Sigmoid colon (tissue), 7 donors: ENCODE results near the gene HTD2. TPM values are rescaled to one million over a fixed set of nuclear protein-coding genes. Genes with fewer than 3 reads are reported as not detected.

Experiments
- DNase-seq: peaks from one replicate; pipeline ENCODE4 v3.0.0-alpha.2; 2019
- H3K27ac ChIP-seq, 4 donors: fragments of 200-600 bp; sonication (generic); one replicate each; pipeline ENCODE4 v1.5.1; 2016 to 2019; ENCODE audit warnings: mild to moderate bottlenecking in 1 of 4
- H3K27me3 ChIP-seq, 3 donors: fragments of 200-600 bp; sonication (generic); one replicate each; pipeline ENCODE4 v1.5.1; 2019; ENCODE audit warnings: mild to moderate bottlenecking in 1 of 3
- H3K36me3 ChIP-seq, 4 donors: fragments of 200-600 bp; sonication (generic); one replicate each; pipeline ENCODE4 v1.5.1; 2016 to 2019
- H3K4me1 ChIP-seq, 4 donors: fragments of 200-600 bp; sonication (generic); one replicate each; pipeline ENCODE4 v1.5.1; 2017 to 2019
- H3K4me3 ChIP-seq, 4 donors: fragments of 200-600 bp; sonication (generic); one replicate each; pipeline ENCODE4 v1.5.1; 2017 to 2019; ENCODE audit warnings: mild to moderate bottlenecking in 2 of 4, moderate library complexity in 1 of 4
- H3K9me3 ChIP-seq, 4 donors: fragments of 200-600 bp in 3 of 4; sonication (generic) in 3 of 4; one replicate each; pipeline versions ENCODE4 v1.5.1 to v1.6.1; 2013 to 2019
- CTCF ChIP-seq, 4 experiments: fragments of 450-650 bp in 3 of 4; fragments of 200-600 bp in 1 of 4; IDR thresholded peaks; one replicate each; pipeline ENCODE4 v1.5.1; 2016 to 2019; ENCODE audit warnings: antibody characterized with exemption in 4 of 4, mild to moderate bottlenecking in 3 of 4, moderate library complexity in 2 of 4
- EP300 ChIP-seq, 4 donors: sonication (generic); formaldehyde crosslinking; IDR thresholded peaks; one replicate each; pipeline ENCODE4 v1.6.1; 2017; ENCODE audit warnings: antibody characterized with exemption in 4 of 4
- POLR2A ChIP-seq, 2 donors: fragments of 450-650 bp; IDR thresholded peaks; one replicate each; pipeline ENCODE4 v1.6.1; 2016; ENCODE audit warnings: antibody characterized with exemption in 2 of 2, mild to moderate bottlenecking in 2 of 2, moderate library complexity in 2 of 2
- POLR2AphosphoS5 ChIP-seq, 4 donors: sonication (generic); formaldehyde crosslinking; IDR thresholded peaks; one replicate each; pipeline ENCODE4 v1.6.1; 2017; ENCODE audit warnings: antibody characterized with exemption in 4 of 4
- WGBS, 2 donors: extraction: QIAGEN DNeasy Blood & Tissue Kit; methylation state at CpG; one replicate each; pipeline ENCODE4 v1.1.7; 2013; 5-methylcytosine and 5-hydroxymethylcytosine counted together
- intact Hi-C: fragments of 100-400 bp; cut with DNase I; formaldehyde crosslinking; loops from one replicate; pipeline ENCODE4 v1.15.1; 2023
- polyA plus RNA-seq, 3 donors: library from polyadenylated mRNA; stranded (reverse); fragments of 200-250 nt; gene quantifications; one replicate each; pipeline ENCODE4 v1.2.3, GENCODE V29; 2013
- total RNA-seq, 4 donors: library from RNA; depleted of rRNA; stranded (reverse); fragments of >200 nt; gene quantifications; one replicate each; pipeline ENCODE4 v1.1.0, GENCODE V29; 2016
- donor health status: healthy with polysubstance abuse.
- donor health status: Bipolar disorder and iron deficiency.
- donor health status: healthy.

The HTD2 gene
- total and polyA plus RNA-seq, 7 donors = 6.9 to 20.8 (median 11.8) TPM

- H3K27me3 ChIP-seq = no peaks in the 10 kb centered on the region
- peaks cover 2 to 32% (median 13%) of the 10 kb centered on the region in 4 donors for H3K4me1 ChIP-seq
- DNase-seq = no peak
- intact Hi-C loops = no loop called here
- TF ChIP-seq POLR2AphosphoS5 (IDR thresholded peaks at IDR 0.05) = no peak
- no peak for TF ChIP-seq CTCF (IDR thresholded peaks at IDR 0.05)
- no peak for TF ChIP-seq POLR2A (IDR thresholded peaks at IDR 0.05)
- no peak for TF ChIP-seq EP300 (IDR thresholded peaks at IDR 0.05)
- no peak overlapping the region for H3K27ac ChIP-seq
- 21 to 68% methylated on average over 5 of the region's 5 CpGs for WGBS, 2 donors
- no peaks in the 10 kb centered on the region for H3K9me3 ChIP-seq
- H3K4me3 ChIP-seq = no peak overlapping the region
- peaks cover 0 to 13% (median 0%) of the 10 kb centered on the region in 4 donors for H3K36me3 ChIP-seq
These were observed 36.4 kb downstream of the HTD2 start for GRCh38 chr3:58342676-58343075.

GRCh38 chr3:58345457-58345856, 39.1 kb downstream of the HTD2 start:
- WGBS, 2 donors = 95 to 96% methylated on average over 4 of the region's 4 CpGs
- Histone ChIP-seq H3K4me3 (no peak overlapping the region), H3K36me3 (peaks cover 0 to 7% (median 0%) of the 10 kb centered on the region in 4 donors), H3K27ac (no peak overlapping the region), H3K4me1 (peaks cover 2 to 45% (median 21%) of the 10 kb centered on the region in 4 donors), H3K9me3 (no peaks in the 10 kb centered on the region), H3K27me3 (no peaks in the 10 kb centered on the region)
- DNase-seq = no peak
- intact Hi-C loops = no loop called here
- TF ChIP-seq POLR2A (IDR thresholded peaks at IDR 0.05) (no peak), EP300 (IDR thresholded peaks at IDR 0.05) (no peak), POLR2AphosphoS5 (IDR thresholded peaks at IDR 0.05) (no peak), CTCF (IDR thresholded peaks at IDR 0.05) (no peak)

- peaks cover 2 to 45% (median 23%) of the 10 kb centered on the region in 4 donors for H3K4me1 ChIP-seq
- H3K27ac ChIP-seq = no peak overlapping the region
- H3K27me3 ChIP-seq = no peaks in the 10 kb centered on the region
- TF ChIP-seq POLR2AphosphoS5 (IDR thresholded peaks at IDR 0.05) (no peak), POLR2A (IDR thresholded peaks at IDR 0.05) (no peak), CTCF (IDR thresholded peaks at IDR 0.05) (no peak), EP300 (IDR thresholded peaks at IDR 0.05) (no peak)
- no peaks in the 10 kb centered on the region for H3K9me3 ChIP-seq
- intact Hi-C loops = no loop called here
- 92 to 93% methylated on average over 2 of the region's 2 CpGs for WGBS, 2 donors
- no peak for DNase-seq
- H3K4me3 ChIP-seq = no peak overlapping the region
- H3K36me3 ChIP-seq = peaks cover 0 to 3% (median 0%) of the 10 kb centered on the region in 4 donors
These were observed 40.0 kb downstream of the HTD2 start for GRCh38 chr3:58346368-58346767.

GRCh38 chr3:58347984-58348383, 41.7 kb downstream of the HTD2 start:
- no peak for DNase-seq
- H3K9me3 ChIP-seq = no peaks in the 10 kb centered on the region
- H3K4me1 ChIP-seq = peaks cover 2 to 39% (median 27%) of the 10 kb centered on the region in 4 donors
- no peaks in the 10 kb centered on the region for H3K27me3 ChIP-seq
- H3K36me3 ChIP-seq = no peaks in the 10 kb centered on the region
- H3K27ac ChIP-seq = no peak overlapping the region
- WGBS, 2 donors = 83 to 84% methylated on average over 7 of the region's 7 CpGs
- TF ChIP-seq CTCF (IDR thresholded peaks at IDR 0.05) (no peak), EP300 (IDR thresholded peaks at IDR 0.05) (no peak), POLR2A (IDR thresholded peaks at IDR 0.05) (no peak), POLR2AphosphoS5 (IDR thresholded peaks at IDR 0.05) (no peak)
- no peak overlapping the region for H3K4me3 ChIP-seq
- intact Hi-C loops = no loop called here
